ENCODE data around the gene CT55.

CT55 gene

GRCh38 chrX:135109554-135109953, 61.6 kb downstream of the CT55 start:
- no peaks in the 10 kb centered on the region for H3K27me3 ChIP-seq (replicated peaks; ENCODE audit: control insufficient read depth, insufficient read depth, low read length)
- no peak overlapping the region for H3K4me3 ChIP-seq (replicated peaks; ENCODE audit: low read depth, low read length)
- no peaks in the 10 kb centered on the region for H3K36me3 ChIP-seq (ENCODE audit: control insufficient read depth, insufficient read depth, low read length)
- DNase-seq (ENCODE audit: extremely low read depth, insufficient read length): no peak
- TF ChIP-seq CTCF (IDR thresholded peaks at IDR 0.05; ENCODE audit: insufficient read depth, low read length, poor library complexity, severe bottlenecking): no peak

All from GM06990 (cell line).